LNCAP (cell line): ENCODE measurements around the gene FANCM.

Source experiments
- CTCF ChIP-seq: fragments of 450-650 bp; IDR thresholded peaks from 2 replicates; pipeline ENCODE4 v1.5.1; 2017; ENCODE audit warnings: mild to moderate bottlenecking

The FANCM gene

GRCh38 chr14:45247427-45247826, 111.7 kb downstream of the FANCM start:
- TF ChIP-seq CTCF = no peak

GRCh38 chr14:45249856-45250575, 114.3 kb downstream of the FANCM start:
- TF ChIP-seq CTCF = no peak
